Epithelial cell of proximal tubule (primary cell): ENCODE measurements around the gene LRCOL1. TPM values are rescaled to one million over a fixed set of nuclear protein-coding genes. Genes with fewer than 3 reads are reported as not detected.

Source experiments
- DNase-seq: peaks from one replicate; pipeline ENCODE4 v3.0.0-alpha.2; 2011; ENCODE audit warnings: low read depth
- H3K4me3 ChIP-seq: 2 replicates; pipeline ENCODE4 v1.5.1; 2011; ENCODE audit warnings: low read depth, mild to moderate bottlenecking, low read length
- CTCF ChIP-seq: conservative IDR thresholded peaks from 2 replicates; pipeline ENCODE4 v1.5.1; 2012; ENCODE audit warnings: low read depth, mild to moderate bottlenecking, low read length
- total RNA-seq: library from RNA; depleted of rRNA; stranded (reverse); fragments of >200 nt; gene quantifications from 2 replicates; pipeline ENCODE4 v1.2.3, GENCODE V29; 2015

LRCOL1 gene
- total RNA-seq, 1 donor from 2014 or later, result not detected

DNA sequence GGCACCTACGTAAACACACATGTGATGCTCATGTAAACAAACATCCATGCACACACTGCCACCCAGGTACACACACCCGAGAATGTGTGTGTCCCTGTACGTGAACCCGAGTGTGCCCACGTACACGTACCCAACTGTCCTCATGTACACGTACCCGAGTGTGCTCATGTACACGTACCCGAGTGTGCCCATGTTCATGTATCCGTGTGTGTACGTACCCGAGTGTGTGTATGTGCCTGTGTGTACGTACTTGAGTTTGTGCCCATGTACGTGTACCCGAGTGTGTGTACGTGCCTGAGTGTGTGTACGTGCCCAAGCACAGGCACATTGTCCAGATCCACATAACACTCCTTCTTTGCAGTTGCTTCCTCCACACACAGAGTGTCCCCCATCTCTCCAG is 45.0 kb downstream of the LRCOL1 start:
- no peak for TF ChIP-seq CTCF
- no peak overlapping the region for H3K4me3 ChIP-seq
- no peak for DNase-seq

- DNase-seq, result no peak
- no peak overlapping the region for H3K4me3 ChIP-seq
- TF ChIP-seq CTCF, result no peak
These were observed 46.5 kb downstream of the LRCOL1 start for GRCh38 chr12:132563911-132564310.

DNA sequence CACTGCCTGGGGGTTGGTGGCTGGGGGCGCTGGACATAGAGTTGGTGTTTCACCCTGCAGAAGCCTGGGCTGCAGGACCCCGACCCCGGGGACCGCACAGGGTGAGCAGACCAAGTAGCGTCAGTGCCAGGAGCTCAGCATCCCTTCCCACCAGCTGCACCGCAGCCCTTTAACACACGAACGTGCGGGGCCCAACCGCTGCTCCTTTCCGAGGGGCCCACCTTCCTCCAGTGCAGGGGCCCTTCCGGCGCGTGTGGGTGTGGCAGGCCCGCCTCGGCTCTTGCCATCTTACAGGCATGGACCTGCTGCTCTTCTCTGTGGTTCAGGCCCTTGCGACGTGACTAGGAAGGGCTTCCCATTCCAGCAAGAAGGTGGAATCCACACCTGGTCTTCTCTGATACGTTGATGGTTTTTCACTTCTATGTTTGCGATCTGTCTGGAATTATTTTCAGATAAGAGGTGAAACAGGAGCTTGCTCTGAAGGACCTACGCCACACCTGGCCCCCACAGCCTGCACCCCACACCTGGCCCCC is 47.8 kb downstream of the LRCOL1 start:
- no peak for DNase-seq
- no peak for TF ChIP-seq CTCF
- H3K4me3 ChIP-seq, result no peak overlapping the region

GRCh38 chr12:132561427-132562156 is 48.8 kb downstream of the LRCOL1 start:
- DNase-seq, result no peak
- H3K4me3 ChIP-seq, result peak overlapping the region; percentile 68
- peak; percentile 50 for TF ChIP-seq CTCF

DNA sequence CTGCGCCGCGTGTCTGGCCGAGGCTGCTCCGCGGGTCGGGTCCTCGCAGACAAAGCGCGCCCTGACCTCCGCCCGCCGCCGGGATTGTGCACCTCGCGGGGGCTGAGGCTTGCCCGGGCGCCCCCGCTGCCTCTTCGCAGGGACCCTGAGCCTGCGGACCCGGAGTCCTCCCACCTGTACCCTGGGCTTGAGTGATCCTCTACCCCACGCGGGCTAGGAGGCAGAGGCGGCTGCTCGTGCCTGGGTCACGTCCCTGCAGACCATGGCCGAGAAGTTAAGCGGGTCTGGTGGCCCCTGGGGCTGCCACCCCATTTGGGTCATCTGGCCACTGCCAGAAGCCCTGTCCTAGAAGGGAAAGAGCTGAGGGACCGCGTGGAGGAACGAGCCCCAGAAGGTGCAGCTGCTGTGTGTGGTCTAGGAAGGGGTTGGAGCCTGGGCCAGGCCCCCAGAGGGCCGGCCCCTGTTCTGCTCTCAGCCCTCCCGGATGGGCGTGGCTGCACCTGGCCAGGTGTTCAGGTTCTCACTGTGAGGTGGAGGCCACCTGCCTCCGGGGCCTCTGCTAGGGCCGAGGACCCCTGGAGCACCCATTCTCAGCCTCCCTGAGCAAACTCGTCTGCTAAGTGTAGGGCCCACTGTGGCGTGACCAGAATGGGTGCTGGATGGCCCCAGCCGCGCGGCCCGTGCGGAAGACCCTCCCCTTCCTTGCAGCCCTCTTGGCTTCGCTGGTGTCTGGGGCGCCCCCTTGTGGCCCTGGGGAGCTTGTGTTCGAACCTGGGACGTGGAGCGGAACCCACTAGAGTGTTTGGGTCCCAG is 49.6 kb downstream of the LRCOL1 start:
- peak; percentile 85 for TF ChIP-seq CTCF
- DNase-seq, result no peak
- H3K4me3 ChIP-seq, result peak overlapping the region; percentile 68

GRCh38 chr12:132560364-132560613 is 50.1 kb downstream of the LRCOL1 start:
- no peak for TF ChIP-seq CTCF
- peak overlapping the region; percentile 68 for H3K4me3 ChIP-seq
- DNase-seq, result no peak
